Tibial nerve (tissue), 4 donors: ENCODE measurements around the gene TK1. TPM values are rescaled to one million over a fixed set of nuclear protein-coding genes. Genes with fewer than 3 reads are reported as not detected.

Source experiments
- DNase-seq, 2 donors: peaks; one replicate each; pipeline ENCODE4 v3.0.0-alpha.2; 2019; ENCODE audit warnings: low spot score in 2 of 2
- H3K27ac ChIP-seq, 4 donors: fragments of 200-600 bp; sonication (generic) in 3 of 4; one replicate each; pipeline ENCODE4 v1.5.1; 2017 to 2019; ENCODE audit warnings: mild to moderate bottlenecking in 1 of 4
- H3K27me3 ChIP-seq, 2 donors: fragments of 200-600 bp; sonication (generic) in 1 of 2; one replicate each; pipeline versions ENCODE4 v1.5.1 to v1.6.0; 2017 to 2019
- H3K36me3 ChIP-seq, 3 donors: fragments of 200-600 bp; sonication (generic); one replicate each; pipeline ENCODE4 v1.5.1; 2018 to 2019
- H3K4me1 ChIP-seq, 4 donors: fragments of 200-600 bp; sonication (generic) in 3 of 4; one replicate each; pipeline ENCODE4 v1.5.1; 2017 to 2019
- H3K4me3 ChIP-seq, 4 donors: fragments of 200-600 bp; sonication (generic) in 3 of 4; one replicate each; pipeline ENCODE4 v1.5.1; 2017 to 2019; ENCODE audit warnings: mild to moderate bottlenecking in 1 of 4, moderate library complexity in 1 of 4
- H3K9me3 ChIP-seq, 4 donors: fragments of 200-600 bp; sonication (generic) in 3 of 4; one replicate each; pipeline ENCODE4 v1.5.1; 2017 to 2019
- EP300 ChIP-seq, 2 donors: sonication (generic); formaldehyde crosslinking; IDR thresholded peaks; one replicate each; pipeline ENCODE4 v1.6.1; 2017; ENCODE audit warnings: antibody characterized with exemption in 2 of 2, mild to moderate bottlenecking in 1 of 2
- POLR2A ChIP-seq, 2 donors: fragments of 450-650 bp; IDR thresholded peaks; one replicate each; pipeline ENCODE4 v1.6.1; 2017; ENCODE audit warnings: antibody characterized with exemption in 2 of 2, mild to moderate bottlenecking in 2 of 2, moderate library complexity in 2 of 2
- WGBS, 2 donors: methylation state at CpG; one replicate each; pipeline ENCODE4 v1.1.5; 2018; 5-methylcytosine and 5-hydroxymethylcytosine counted together
- total RNA-seq, 4 donors: library from RNA; depleted of rRNA; stranded (reverse); fragments of >200 nt; gene quantifications; one replicate each; pipeline ENCODE4 v1.1.0, GENCODE V29; 2016
- TF ChIP-seq, protein P1 (sequence below), 5 experiments: fragments of 200-600 bp in 3 of 5; fragments of 450-650 bp in 2 of 5; sonication (generic) in 3 of 5; IDR thresholded peaks; one replicate each; pipeline ENCODE4 v1.5.1; 2016 to 2019; ENCODE audit warnings: antibody characterized with exemption in 5 of 5, mild to moderate bottlenecking in 3 of 5, moderate library complexity in 2 of 5

The TK1 gene
- total RNA-seq, 4 donors from 2014 or later, result 1.0 to 6.6 (median 1.6) TPM

GRCh38 chr17:78176548-78177025, 10.3 kb downstream of the TK1 start:
- Histone ChIP-seq H3K9me3 (no peaks in the 10 kb centered on the region), H3K4me3 (no peak overlapping the region), H3K27ac (peak overlapping the region in 1 of 4 donors; percentile 91), H3K36me3 (peaks cover 0 to 8% (median 0%) of the 10 kb centered on the region in 3 donors), H3K27me3 (no peaks in the 10 kb centered on the region), H3K4me1 (peaks cover 0 to 70% (median 52%) of the 10 kb centered on the region in 4 donors)
- DNase-seq, result peak; percentile 56 to 68
- TF ChIP-seq POLR2A (IDR thresholded peaks at IDR 0.05), result no peak
- TF ChIP-seq, protein P1, sequence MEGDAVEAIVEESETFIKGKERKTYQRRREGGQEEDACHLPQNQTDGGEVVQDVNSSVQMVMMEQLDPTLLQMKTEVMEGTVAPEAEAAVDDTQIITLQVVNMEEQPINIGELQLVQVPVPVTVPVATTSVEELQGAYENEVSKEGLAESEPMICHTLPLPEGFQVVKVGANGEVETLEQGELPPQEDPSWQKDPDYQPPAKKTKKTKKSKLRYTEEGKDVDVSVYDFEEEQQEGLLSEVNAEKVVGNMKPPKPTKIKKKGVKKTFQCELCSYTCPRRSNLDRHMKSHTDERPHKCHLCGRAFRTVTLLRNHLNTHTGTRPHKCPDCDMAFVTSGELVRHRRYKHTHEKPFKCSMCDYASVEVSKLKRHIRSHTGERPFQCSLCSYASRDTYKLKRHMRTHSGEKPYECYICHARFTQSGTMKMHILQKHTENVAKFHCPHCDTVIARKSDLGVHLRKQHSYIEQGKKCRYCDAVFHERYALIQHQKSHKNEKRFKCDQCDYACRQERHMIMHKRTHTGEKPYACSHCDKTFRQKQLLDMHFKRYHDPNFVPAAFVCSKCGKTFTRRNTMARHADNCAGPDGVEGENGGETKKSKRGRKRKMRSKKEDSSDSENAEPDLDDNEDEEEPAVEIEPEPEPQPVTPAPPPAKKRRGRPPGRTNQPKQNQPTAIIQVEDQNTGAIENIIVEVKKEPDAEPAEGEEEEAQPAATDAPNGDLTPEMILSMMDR (IDR thresholded peaks at IDR 0.05), result peak; percentile 86 to 92 (median 91)
- 23 to 38% methylated on average over 13 to 14 of the region's 14 CpGs for WGBS, 2 donors

DNA sequence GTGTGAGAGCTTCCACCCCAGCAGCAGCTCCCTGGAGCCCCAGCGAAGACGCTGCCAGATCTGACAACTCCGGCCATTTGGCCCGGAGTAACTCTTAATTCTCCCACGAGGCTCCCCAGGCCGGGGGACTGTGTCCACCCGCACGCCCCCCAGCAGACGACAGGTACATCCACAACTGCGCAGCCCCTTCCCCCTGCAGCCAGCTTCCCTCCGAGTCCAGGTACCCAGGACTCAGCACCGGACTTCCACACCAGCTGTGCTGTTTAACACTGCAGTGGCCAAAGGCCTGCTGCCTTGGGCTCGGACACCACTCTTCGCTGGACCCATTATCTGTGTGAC, 11.2 kb downstream of the TK1 start:
- Histone ChIP-seq H3K4me3 (no peak overlapping the region), H3K9me3 (no peaks in the 10 kb centered on the region), H3K36me3 (peaks cover 0 to 18% (median 0%) of the 10 kb centered on the region in 3 donors), H3K27ac (peak overlapping the region in 3 of 4 donors; percentile 79 to 91 (median 83)), H3K27me3 (no peaks in the 10 kb centered on the region), H3K4me1 (peaks cover 0 to 78% (median 56%) of the 10 kb centered on the region in 4 donors)
- DNase-seq, result no peak
- TF ChIP-seq EP300 (IDR thresholded peaks at IDR 0.05) (no peak), POLR2A (IDR thresholded peaks at IDR 0.05) (no peak)
- TF ChIP-seq, protein P1 (IDR thresholded peaks at IDR 0.05), result no peak
- 68 to 71% methylated on average over 14 of the region's 14 CpGs for WGBS, 2 donors

DNA sequence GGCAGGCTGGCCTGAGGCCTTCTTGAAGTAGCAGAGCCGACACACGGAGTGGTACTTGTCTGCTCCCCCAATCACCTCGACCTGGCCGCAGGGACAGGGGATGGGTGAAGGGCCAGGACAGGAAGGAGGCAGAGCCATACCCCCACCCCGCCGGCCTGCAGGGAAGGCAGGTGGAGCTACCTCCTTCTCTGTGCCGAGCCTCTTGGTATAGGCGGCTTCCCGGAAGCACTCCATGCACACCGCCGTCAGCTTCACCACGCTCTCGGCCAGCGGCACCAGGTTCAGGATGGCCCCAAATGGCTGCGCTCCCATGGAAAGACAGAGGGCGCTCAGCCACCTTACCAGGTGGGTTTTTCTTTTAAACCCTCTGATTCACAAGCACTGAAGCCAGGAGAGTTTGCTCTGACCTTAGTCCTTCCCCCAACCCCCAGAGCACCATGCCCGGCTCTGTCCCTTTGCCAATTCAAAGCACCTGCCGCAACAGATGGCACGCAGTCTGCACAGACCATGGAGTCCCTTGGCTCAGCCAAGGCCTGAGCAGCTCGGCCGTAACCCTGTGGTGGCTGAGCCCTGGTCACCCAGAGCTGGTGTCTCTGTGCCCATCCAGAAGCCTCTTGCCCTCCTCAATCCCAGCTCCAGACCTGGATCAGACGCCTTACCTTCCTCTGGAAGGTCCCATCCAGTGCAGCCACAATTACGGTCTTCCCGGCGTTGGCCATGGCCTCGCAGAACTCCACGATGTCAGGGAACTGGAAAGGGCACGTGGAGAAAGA, 11.8 kb downstream of the TK1 start:
- TF ChIP-seq, protein P1 (IDR thresholded peaks at IDR 0.05), result no peak
- TF ChIP-seq POLR2A (IDR thresholded peaks at IDR 0.05) (no peak), EP300 (IDR thresholded peaks at IDR 0.05) (no peak)
- 69 to 73% methylated on average over 24 to 25 of the region's 28 CpGs for WGBS, 2 donors
- peak overlapping the region; percentile 50 to 91 (median 81) for H3K27ac ChIP-seq
- peaks cover 0 to 20% (median 0%) of the 10 kb centered on the region in 3 donors for H3K36me3 ChIP-seq
- peaks cover 0 to 78% (median 55%) of the 10 kb centered on the region in 4 donors for H3K4me1 ChIP-seq
- H3K4me3 ChIP-seq, result no peak overlapping the region
- H3K9me3 ChIP-seq, result no peaks in the 10 kb centered on the region
- DNase-seq, result no peak
- H3K27me3 ChIP-seq, result no peaks in the 10 kb centered on the region

GRCh38 chr17:78174346-78174869, 12.4 kb downstream of the TK1 start:
- no peaks in the 10 kb centered on the region for H3K27me3 ChIP-seq
- H3K4me3 ChIP-seq, result no peak overlapping the region
- DNase-seq, result peak in 1 of 2 donors; percentile 39
- H3K9me3 ChIP-seq, result no peaks in the 10 kb centered on the region
- H3K27ac ChIP-seq, result peak overlapping the region; percentile 50 to 91 (median 81)
- H3K4me1 ChIP-seq, result peaks cover 0 to 78% (median 59%) of the 10 kb centered on the region in 4 donors
- TF ChIP-seq POLR2A (IDR thresholded peaks at IDR 0.05) (no peak), EP300 (IDR thresholded peaks at IDR 0.05) (peak in 1 of 2 donors; percentile 71)
- TF ChIP-seq, protein P1 (IDR thresholded peaks at IDR 0.05), result peak; percentile 28 to 72 (median 52)
- peaks cover 0 to 20% (median 0%) of the 10 kb centered on the region in 3 donors for H3K36me3 ChIP-seq
- WGBS, 2 donors, result 20 to 29% methylated on average over 11 to 13 of the region's 15 CpGs
